PC-9 (cell line): ENCODE measurements around the gene SASH1.

Experiments
- EZH2 ChIP-seq: fragments of 200-600 bp; sonication (generic); IDR thresholded peaks from 2 replicates; pipeline ENCODE4 v1.8.0; 2017; ENCODE audit warnings: antibody characterized with exemption, low read depth
- TF ChIP-seq, protein P1 (sequence below): fragments of 200-600 bp; sonication (generic); conservative IDR thresholded peaks from 2 replicates; pipeline ENCODE4 v1.6.1; 2017; ENCODE audit warnings: mixed run types, antibody characterized with exemption, mild to moderate bottlenecking, moderate library complexity

DNA sequence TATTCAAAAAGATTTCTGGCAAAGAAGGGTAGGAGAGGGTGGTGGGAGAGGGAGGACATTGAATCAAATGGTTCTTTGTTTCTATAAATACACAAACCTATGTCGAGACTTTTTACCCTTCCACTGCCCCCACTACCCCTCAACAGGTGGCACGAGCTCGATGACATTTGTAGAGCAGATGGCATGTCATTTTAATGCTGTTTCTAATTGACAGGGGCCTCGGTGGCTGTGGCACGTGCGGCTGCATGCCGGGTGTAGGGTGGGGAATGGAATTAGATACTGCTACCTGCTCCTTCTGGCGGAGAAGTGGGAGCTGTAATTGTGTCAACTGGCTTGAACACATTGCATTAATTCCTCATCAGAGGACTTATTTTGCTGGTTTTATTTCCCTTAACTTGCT, 29.1 kb upstream of the SASH1 start:
- TF ChIP-seq, protein P1, sequence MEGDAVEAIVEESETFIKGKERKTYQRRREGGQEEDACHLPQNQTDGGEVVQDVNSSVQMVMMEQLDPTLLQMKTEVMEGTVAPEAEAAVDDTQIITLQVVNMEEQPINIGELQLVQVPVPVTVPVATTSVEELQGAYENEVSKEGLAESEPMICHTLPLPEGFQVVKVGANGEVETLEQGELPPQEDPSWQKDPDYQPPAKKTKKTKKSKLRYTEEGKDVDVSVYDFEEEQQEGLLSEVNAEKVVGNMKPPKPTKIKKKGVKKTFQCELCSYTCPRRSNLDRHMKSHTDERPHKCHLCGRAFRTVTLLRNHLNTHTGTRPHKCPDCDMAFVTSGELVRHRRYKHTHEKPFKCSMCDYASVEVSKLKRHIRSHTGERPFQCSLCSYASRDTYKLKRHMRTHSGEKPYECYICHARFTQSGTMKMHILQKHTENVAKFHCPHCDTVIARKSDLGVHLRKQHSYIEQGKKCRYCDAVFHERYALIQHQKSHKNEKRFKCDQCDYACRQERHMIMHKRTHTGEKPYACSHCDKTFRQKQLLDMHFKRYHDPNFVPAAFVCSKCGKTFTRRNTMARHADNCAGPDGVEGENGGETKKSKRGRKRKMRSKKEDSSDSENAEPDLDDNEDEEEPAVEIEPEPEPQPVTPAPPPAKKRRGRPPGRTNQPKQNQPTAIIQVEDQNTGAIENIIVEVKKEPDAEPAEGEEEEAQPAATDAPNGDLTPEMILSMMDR, result no peak
- TF ChIP-seq EZH2, result no peak
